Left ventricle myocardium inferior (tissue), 1 donor: ENCODE data around the gene FARP1. TPM values are rescaled to one million over a fixed set of nuclear protein-coding genes. Genes with fewer than 3 reads are reported as not detected.

ENCODE experiments used
- DNase-seq: peaks from one replicate; pipeline ENCODE4 v3.0.0-alpha.2; 2020
- H3K27ac ChIP-seq: fragments of 200-600 bp; replicated peaks from 2 replicates; pipeline ENCODE4 v1.8.0; 2021
- H3K27me3 ChIP-seq: fragments of 200-600 bp; 2 replicates; pipeline ENCODE4 v1.8.0; 2021; ENCODE audit warnings: low read depth
- H3K36me3 ChIP-seq: fragments of 200-600 bp; 2 replicates; pipeline ENCODE4 v1.8.0; 2021
- H3K4me1 ChIP-seq: fragments of 200-600 bp; 2 replicates; pipeline ENCODE4 v1.8.0; 2021
- H3K4me3 ChIP-seq: fragments of 200-600 bp; 2 replicates; pipeline ENCODE4 v1.8.0; 2021; ENCODE audit warnings: mild to moderate bottlenecking, moderate library complexity
- H3K9me3 ChIP-seq: fragments of 200-600 bp; replicated peaks from 2 replicates; pipeline ENCODE4 v1.8.0; 2021
- CTCF ChIP-seq: fragments of 200-600 bp; IDR thresholded peaks from 2 replicates; pipeline ENCODE4 v1.8.0; 2021; ENCODE audit warnings: antibody characterized with exemption, mild to moderate bottlenecking, borderline replicate concordance
- intact Hi-C: fragments of 100-400 bp; cut with micrococcal nuclease; formaldehyde crosslinking; loops from one replicate; pipeline ENCODE4 v1.11.0; 2022
- total RNA-seq: library from RNA; stranded (reverse); fragmentation: NEBNext Ultra II Directional; extraction: Animal tissue kit (Norgen Biotek cat#: 25700); gene quantifications from one replicate; pipeline ENCODE4 v1.2.1, GENCODE V29; 2021
- donor health status: DM: no; HTN: yes; CAD: no; lungs with severe emphysema.

FARP1 gene
- total RNA-seq, 1 donor from 2014 or later: 17.6 TPM

GRCh38 chr13:98300956-98301641 lies 158.2 kb downstream of the FARP1 start:
- no peaks in the 10 kb centered on the region for H3K9me3 ChIP-seq
- no peaks in the 10 kb centered on the region for H3K27me3 ChIP-seq
- H3K4me3 ChIP-seq: no peak overlapping the region
- H3K36me3 ChIP-seq: no peaks in the 10 kb centered on the region
- peaks cover 40% of the 10 kb centered on the region for H3K4me1 ChIP-seq
- H3K27ac ChIP-seq: no peak overlapping the region
- DNase-seq: no peak
- no peak for TF ChIP-seq CTCF
- intact Hi-C loops: no loop called here

- H3K9me3 ChIP-seq: no peaks in the 10 kb centered on the region
- DNase-seq: no peak
- intact Hi-C loops: no loop called here
- peaks cover 40% of the 10 kb centered on the region for H3K4me1 ChIP-seq
- TF ChIP-seq CTCF: no peak
- no peaks in the 10 kb centered on the region for H3K36me3 ChIP-seq
- no peaks in the 10 kb centered on the region for H3K27me3 ChIP-seq
- H3K27ac ChIP-seq: no peak overlapping the region
- H3K4me3 ChIP-seq: no peak overlapping the region
Observed at GRCh38 chr13:98301721-98302120, 158.8 kb downstream of the FARP1 start.

- peaks cover 49% of the 10 kb centered on the region for H3K4me1 ChIP-seq
Observed at GRCh38 chr13:98303858-98304257, 161.0 kb downstream of the FARP1 start.

GRCh38 chr13:98305670-98306069 lies 162.8 kb downstream of the FARP1 start:
- H3K27me3 ChIP-seq: no peaks in the 10 kb centered on the region
- TF ChIP-seq CTCF: no peak
- DNase-seq: no peak
- no peaks in the 10 kb centered on the region for H3K36me3 ChIP-seq
- no peaks in the 10 kb centered on the region for H3K9me3 ChIP-seq
- no peak overlapping the region for H3K27ac ChIP-seq
- intact Hi-C loops: no loop called here
- H3K4me3 ChIP-seq: no peak overlapping the region
- peaks cover 38% of the 10 kb centered on the region for H3K4me1 ChIP-seq

More at GRCh38 chr13:98303858-98304257, 161.0 kb downstream of the FARP1 start:
- Histone ChIP-seq H3K4me3 (no peak overlapping the region), H3K27ac (no peak overlapping the region), H3K36me3 (no peaks in the 10 kb centered on the region), H3K9me3 (no peaks in the 10 kb centered on the region), H3K27me3 (no peaks in the 10 kb centered on the region)
- no peak for TF ChIP-seq CTCF
- no peak for DNase-seq
- intact Hi-C loops: no loop called here

- H3K27me3 ChIP-seq: no peaks in the 10 kb centered on the region
- H3K27ac ChIP-seq: peak overlapping the region; percentile 65
- DNase-seq: peak; percentile 25
- no peaks in the 10 kb centered on the region for H3K9me3 ChIP-seq
- intact Hi-C loops: no loop called here
- peak overlapping the region; percentile 17 for H3K4me3 ChIP-seq
- no peaks in the 10 kb centered on the region for H3K36me3 ChIP-seq
- no peak for TF ChIP-seq CTCF
- peaks cover 25% of the 10 kb centered on the region for H3K4me1 ChIP-seq
Observed at GRCh38 chr13:98307463-98308085, 164.7 kb downstream of the FARP1 start.
